HG02852 (cell line): ENCODE results near the gene GAS7.
"Not testable (repeated sequence)": the region's sequence is repeated elsewhere in the genome, so short reads cannot be mapped to it uniquely, and the experiment has no call there.

Source experiments
- ATAC-seq: cut with Tn5 transposase; IDR thresholded peaks from one replicate; pipeline ENCODE4 v1.9.1; 2021; ENCODE audit warnings: mild to moderate bottlenecking, moderate library complexity; ENCODE audit not compliant: unreplicated experiment

Gene GAS7

GRCh38 chr17:10081571-10082169 is 116.7 kb downstream of the GAS7 start:
- ATAC-seq, result no peak

DNA sequence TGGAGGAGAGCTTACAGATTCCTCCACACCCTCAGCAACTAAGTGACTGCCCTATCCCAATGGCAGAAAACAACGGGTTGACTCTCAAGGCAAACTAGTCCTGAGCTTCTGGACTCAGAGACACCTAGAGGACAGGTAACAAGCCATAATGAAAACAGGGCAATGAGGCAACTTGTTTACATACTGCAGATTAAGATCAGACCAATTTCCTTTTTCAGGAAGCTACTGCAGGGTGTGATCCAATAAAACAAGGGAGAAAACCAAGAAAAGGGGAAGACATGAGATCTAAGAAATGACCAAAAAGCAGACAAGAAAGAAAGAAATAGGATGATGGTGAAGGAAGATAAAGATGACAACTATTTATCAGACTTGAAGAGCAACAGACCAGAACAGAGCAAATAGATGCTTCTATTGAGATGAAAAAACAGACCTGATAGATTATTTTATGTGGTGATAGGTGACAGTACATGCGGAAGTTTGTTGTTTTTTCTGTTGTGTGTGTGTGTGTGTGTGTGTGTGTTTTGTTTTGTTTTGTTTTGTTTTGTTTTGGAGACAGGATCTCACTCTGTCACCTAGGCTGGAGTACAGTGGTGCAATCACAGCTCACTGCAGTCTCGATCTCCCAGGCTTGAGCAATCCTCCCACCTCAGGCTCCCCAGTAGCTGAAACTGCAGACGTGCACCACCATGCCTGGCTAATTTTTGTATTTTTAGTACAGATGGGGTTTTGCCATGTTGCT is 120.7 kb downstream of the GAS7 start:
- ATAC-seq, result no peak

GRCh38 chr17:10075919-10076318 is 122.5 kb downstream of the GAS7 start:
- ATAC-seq, result no peak

GRCh38 chr17:10073941-10074340 is 124.5 kb downstream of the GAS7 start:
- ATAC-seq, result no peak

- ATAC-seq, result no peak
These were observed 125.6 kb downstream of the GAS7 start for GRCh38 chr17:10072556-10073425.

DNA sequence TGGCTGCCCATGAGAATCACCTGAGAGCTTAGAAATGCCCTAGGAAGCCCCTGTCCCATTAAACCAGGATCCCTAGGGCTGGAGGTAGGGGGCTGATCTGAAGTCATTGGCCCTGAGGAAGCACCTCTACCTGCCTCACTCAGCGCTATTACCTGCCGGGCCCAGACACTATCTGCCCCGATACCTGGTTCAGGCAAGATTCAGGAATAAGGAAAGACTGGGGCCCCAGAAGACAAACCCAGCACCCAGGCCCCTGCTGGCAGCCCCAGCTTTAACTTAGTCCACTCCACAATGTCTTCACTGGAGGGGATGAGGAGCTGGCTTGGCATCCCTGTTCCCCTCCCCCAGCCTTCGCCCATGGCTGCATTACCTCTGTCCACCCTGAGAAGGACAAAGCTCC is 126.3 kb downstream of the GAS7 start:
- ATAC-seq, result no peak

- no peak for ATAC-seq
These were observed 127.3 kb downstream of the GAS7 start for GRCh38 chr17:10071141-10071540.

DNA sequence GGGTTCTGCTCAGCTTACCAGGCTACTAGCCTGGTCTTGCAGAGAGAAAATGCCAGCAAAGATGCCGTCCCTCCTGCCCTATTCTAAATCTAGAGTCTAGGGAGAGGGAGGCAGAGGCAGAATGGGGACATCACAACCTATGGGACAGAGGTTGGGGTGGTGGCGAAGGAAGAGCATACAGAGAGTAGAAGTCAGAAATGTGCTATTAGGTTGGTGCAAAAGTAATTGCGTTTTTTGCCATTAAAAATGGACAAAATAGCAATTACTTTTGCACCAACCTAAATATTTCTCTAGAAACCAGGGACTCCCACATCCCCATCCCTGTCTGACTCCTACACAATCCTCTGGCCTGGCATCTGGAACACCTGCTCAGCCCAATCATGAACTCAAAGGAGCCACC is 127.7 kb downstream of the GAS7 start:
- ATAC-seq, result no peak

- ATAC-seq, result no peak
These were observed 129.1 kb downstream of the GAS7 start for GRCh38 chr17:10069301-10069700.

DNA sequence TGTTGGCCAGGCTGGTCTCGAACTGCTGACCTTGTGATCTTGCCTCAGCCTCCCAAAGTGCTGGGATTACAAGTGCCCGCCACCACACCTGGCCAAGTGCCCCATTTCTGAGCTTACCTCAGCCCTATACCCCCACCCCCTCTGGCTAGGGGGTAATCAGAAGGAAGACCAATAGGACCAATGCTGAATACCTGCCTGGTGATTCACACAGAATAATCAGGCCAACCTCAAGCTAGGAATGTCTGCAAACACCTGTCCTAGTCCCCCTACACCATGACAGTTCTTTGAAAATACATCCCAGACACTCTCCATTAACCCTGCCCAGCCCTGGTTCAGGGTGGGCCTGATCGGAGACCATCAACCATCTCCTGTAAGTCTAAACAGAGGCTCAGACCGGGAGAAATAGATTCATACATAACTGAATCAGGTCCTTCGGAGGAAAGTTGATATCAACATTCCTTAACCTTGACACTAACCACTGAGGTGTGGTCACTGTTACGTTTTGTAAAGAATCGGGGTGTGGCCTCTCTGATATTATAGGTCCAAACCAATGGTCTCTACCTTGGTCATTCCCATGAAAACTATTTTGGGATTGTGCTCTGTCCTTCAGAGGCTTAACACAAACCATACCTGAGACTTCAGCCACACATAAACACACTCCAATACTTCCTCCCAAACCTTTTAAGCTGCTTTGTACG is 130.8 kb downstream of the GAS7 start:
- ATAC-seq, result no peak

DNA sequence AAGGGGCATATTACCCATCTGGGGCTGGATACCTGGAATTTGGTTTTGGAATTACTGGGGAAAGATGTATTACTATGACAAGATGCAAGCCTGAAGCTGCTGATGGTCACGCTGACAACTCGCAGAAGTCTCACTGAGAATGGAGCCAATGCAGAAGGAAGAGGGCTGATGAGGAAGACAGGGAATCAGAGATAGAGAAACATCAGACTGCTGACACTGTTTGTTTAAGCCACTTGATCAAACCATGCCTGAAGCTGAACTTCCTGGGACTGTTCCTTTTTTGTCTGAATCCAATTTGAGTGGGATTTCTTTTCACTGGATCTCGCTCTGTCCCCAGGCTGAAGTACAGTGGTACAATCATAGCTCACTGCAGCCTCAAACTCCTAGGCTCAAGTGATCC is 133.9 kb downstream of the GAS7 start:
- no peak for ATAC-seq

GRCh38 chr17:10063730-10064241 is 134.6 kb downstream of the GAS7 start:
- ATAC-seq, result no peak

DNA sequence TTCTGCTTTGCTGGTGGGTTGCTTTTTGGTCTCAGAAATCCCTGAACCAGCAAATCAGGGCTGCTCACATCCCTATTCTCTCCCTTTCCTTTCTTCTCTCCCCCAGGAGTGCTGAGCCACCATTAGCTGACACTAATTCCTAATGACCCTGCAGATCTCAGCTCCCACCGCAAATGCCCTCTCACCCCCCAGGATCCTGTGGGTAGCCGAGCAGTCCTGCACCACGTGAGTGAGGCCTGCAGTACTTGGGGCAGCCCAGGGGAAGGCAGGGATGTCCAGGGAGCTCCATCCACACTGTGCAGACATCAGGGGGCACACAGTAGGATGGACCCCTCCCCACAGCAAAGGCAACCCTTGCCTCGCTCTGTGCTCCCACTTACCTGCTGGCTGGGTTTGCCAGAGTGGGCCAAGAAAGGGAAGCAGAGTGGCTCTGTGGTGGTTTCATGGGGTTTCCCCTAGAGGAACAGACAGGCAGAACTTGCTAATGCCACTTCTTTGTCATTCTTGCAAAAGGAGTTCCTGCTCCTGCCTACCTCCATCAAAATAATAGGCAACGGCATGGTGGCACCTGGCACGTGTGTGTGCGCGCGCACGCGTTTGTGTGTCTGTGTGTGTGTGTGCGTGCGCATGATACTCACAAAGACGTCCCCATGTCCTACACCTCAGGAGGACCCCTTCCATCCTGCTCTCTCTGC is 135.6 kb downstream of the GAS7 start:
- ATAC-seq, result no peak

GRCh38 chr17:10061111-10061845 is 137.1 kb downstream of the GAS7 start:
- ATAC-seq, result no peak

- ATAC-seq, result no peak
These were observed 137.9 kb downstream of the GAS7 start for GRCh38 chr17:10060526-10060925.

DNA sequence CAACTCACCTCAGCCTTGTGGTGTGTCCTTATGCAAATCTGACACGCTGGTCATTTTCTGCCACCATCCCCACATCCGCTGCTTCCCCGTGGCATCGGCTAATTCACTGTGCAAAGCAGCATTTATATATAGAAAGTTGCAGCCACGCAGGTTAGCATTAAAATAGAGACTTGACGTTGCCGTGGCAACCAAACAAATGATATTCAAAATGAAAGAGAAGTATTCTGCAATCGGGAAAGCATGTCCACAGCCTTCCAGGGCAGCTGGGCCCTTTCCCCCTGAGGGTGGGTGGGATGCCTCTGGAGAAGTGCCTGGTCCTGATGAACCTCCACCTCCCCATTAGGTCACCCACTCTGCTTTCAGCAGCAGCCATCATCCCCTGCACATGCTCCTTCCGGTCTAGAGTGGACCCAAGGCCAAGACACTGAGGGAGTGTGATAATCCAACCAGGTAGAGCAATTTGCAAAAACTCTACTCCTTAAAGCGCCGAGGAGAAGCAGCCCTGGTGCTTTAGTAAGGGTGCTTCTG is 138.7 kb downstream of the GAS7 start:
- ATAC-seq, result peak; percentile 74

- no peak for ATAC-seq
These were observed 139.3 kb downstream of the GAS7 start for GRCh38 chr17:10058921-10059683.

DNA sequence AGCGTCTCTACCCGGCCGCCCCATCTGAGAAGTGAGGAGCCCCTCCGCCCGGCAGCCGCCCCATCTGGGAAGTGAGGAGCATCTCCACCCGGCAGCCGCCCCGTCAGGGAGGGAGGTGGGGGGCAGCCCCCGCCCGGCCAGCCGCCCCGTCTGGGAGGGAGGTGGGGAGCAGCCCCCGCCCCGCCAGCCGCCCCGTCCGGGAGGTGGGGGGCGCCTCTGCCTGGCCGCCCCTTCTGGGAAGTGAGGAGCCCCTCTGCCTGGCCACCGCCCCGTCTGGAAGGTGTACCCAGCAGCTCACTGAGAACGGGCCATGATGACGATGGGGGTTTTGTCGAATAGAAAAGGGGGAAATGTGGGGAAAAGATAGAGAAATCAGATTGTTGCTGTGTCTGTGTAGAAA is 140.9 kb downstream of the GAS7 start:
- ATAC-seq, result not testable (repeated sequence)
